Lower leg skin (tissue), 3 donors: ENCODE data around the gene WIPF1.

Source experiments
- POLR2A ChIP-seq, 2 donors: fragments of 450-650 bp; IDR thresholded peaks; one replicate each; pipeline ENCODE4 v1.6.1; 2016 to 2017; ENCODE audit warnings: antibody characterized with exemption in 2 of 2, mild to moderate bottlenecking in 1 of 2, moderate library complexity in 1 of 2
- TF ChIP-seq, protein P1 (sequence below), 3 donors: fragments of 450-650 bp; IDR thresholded peaks; one replicate each; pipeline ENCODE4 v1.5.1; 2016; ENCODE audit warnings: antibody characterized with exemption in 3 of 3, mild to moderate bottlenecking in 3 of 3, moderate library complexity in 2 of 3

DNA sequence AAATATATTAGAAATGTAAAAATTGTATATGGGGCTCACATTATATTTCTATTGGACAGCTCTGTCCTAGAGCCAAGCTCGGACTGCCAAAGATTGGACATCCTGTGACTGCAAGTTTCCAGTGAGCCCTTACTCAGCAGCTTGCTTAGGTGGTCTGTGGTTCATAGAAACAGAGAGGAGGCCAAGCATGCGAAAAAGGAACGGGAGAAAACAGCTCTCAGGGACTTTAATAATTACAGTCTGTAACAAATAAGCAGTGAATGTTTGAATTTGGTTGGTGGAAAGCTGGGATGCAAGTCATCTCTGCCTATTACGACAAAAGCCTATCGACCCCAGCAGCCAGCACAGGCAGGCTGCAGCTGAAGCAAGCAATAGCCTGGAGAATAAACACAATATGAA is 35.6 kb downstream of the WIPF1 start:
- TF ChIP-seq, protein P1, sequence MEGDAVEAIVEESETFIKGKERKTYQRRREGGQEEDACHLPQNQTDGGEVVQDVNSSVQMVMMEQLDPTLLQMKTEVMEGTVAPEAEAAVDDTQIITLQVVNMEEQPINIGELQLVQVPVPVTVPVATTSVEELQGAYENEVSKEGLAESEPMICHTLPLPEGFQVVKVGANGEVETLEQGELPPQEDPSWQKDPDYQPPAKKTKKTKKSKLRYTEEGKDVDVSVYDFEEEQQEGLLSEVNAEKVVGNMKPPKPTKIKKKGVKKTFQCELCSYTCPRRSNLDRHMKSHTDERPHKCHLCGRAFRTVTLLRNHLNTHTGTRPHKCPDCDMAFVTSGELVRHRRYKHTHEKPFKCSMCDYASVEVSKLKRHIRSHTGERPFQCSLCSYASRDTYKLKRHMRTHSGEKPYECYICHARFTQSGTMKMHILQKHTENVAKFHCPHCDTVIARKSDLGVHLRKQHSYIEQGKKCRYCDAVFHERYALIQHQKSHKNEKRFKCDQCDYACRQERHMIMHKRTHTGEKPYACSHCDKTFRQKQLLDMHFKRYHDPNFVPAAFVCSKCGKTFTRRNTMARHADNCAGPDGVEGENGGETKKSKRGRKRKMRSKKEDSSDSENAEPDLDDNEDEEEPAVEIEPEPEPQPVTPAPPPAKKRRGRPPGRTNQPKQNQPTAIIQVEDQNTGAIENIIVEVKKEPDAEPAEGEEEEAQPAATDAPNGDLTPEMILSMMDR (IDR thresholded peaks at IDR 0.05) = no peak
- TF ChIP-seq POLR2A (IDR thresholded peaks at IDR 0.05) = no peak
